Endothelial cell of umbilical vein (primary cell): ENCODE results near the gene KIF1B. TPM values are rescaled to one million over a fixed set of nuclear protein-coding genes. Genes with fewer than 3 reads are reported as not detected.

Experiments
- BruUV-seq: library from RNA; stranded (reverse); fragments of 400-500 nt; replicated peaks from 2 replicates; lab custom pipeline; 2021; lab: Mats Ljungman, UMichigan
- CTCF ChIA-PET: fragments of 300-600, 350-600 bp; sonication (Branson Sonifier 250); formaldehyde crosslinking; loops from one replicate; lab custom pipeline; 2021; ENCODE audit warnings: antibody characterized with exemption, inconsistent platforms; lab: Charles Lee
- POLR2A ChIA-PET: fragments of 300-600, 350-600 bp; sonication (Branson Sonifier 250); formaldehyde crosslinking; loops from one replicate; lab custom pipeline; 2021; ENCODE audit warnings: antibody characterized with exemption, inconsistent platforms; lab: Charles Lee
- DNase-seq: peaks from one replicate; pipeline ENCODE4 v3.0.0-alpha.2; 2011; ENCODE audit warnings: low read depth, low spot score
- FAIRE-seq: peaks from 2 replicates; lab custom pipeline; 2011; peaks lifted over from hg19 to GRCh38; lab: Jason Lieb, UNC
- H2AFZ ChIP-seq: 2 replicates; pipeline ENCODE4 v1.6.0; 2012; ENCODE audit warnings: low read depth, low read length, control low read depth, inconsistent platforms
- H3K27ac ChIP-seq: 2 replicates; pipeline ENCODE4 v1.5.1; 2011; ENCODE audit warnings: low read depth, mild to moderate bottlenecking, control low read depth, low read length, moderate library complexity; ENCODE audit not compliant: insufficient read depth
- H3K27me3 ChIP-seq, 2 experiments: 2 replicates each; pipeline versions ENCODE4 v1.6.0 to v1.6.1; 2011; ENCODE audit warnings: low read length in 2 of 2, mixed read lengths in 1 of 2; ENCODE audit not compliant: control insufficient read depth in 2 of 2, insufficient read depth in 2 of 2
- H3K36me3 ChIP-seq, 2 experiments: 2 replicates in 1 of 2; 3 replicates in 1 of 2; pipeline ENCODE4 v1.5.1; 2011; ENCODE audit warnings: low read length in 2 of 2, mild to moderate bottlenecking in 1 of 2, moderate library complexity in 1 of 2; ENCODE audit not compliant: control insufficient read depth in 2 of 2, insufficient read depth in 2 of 2; ENCODE audit errors: extremely low read depth in 1 of 2
- H3K4me1 ChIP-seq: 3 replicates; pipeline ENCODE4 v1.5.1; 2011; ENCODE audit warnings: mild to moderate bottlenecking, low read length; ENCODE audit not compliant: control insufficient read depth, insufficient read depth; ENCODE audit errors: extremely low read depth
- H3K4me2 ChIP-seq: 2 replicates; pipeline ENCODE4 v1.6.1; 2011; ENCODE audit warnings: low read length, control low read depth, mixed read lengths; ENCODE audit not compliant: insufficient read depth
- H3K4me3 ChIP-seq, 3 experiments: fragments of 200-600 bp in 1 of 3; sonication (generic), shearing (Covaris generic) in 1 of 3; replicated peaks in 1 of 3; 2 replicates each; pipeline ENCODE4 v1.5.1; 2011 to 2016; ENCODE audit warnings: control low read depth in 3 of 3, low read length in 3 of 3, mild to moderate bottlenecking in 2 of 3, inconsistent platforms in 1 of 3, low read depth in 1 of 3, moderate library complexity in 1 of 3; ENCODE audit not compliant: insufficient read depth in 1 of 3
- H3K79me2 ChIP-seq: 2 replicates; pipeline ENCODE4 v1.6.0; 2012; ENCODE audit warnings: low read length, inconsistent platforms; ENCODE audit not compliant: control insufficient read depth, insufficient read depth
- H3K9ac ChIP-seq: replicated peaks from 2 replicates; pipeline ENCODE3; 2011; ENCODE audit warnings: low read length, control low read depth; ENCODE audit not compliant: insufficient read depth; ENCODE audit errors: extremely low read depth
- H3K9me1 ChIP-seq: replicated peaks from 3 replicates; pipeline ENCODE4 v1.6.0; 2011; ENCODE audit warnings: mild to moderate bottlenecking, low read length; ENCODE audit not compliant: control insufficient read depth, insufficient read depth; ENCODE audit errors: extremely low read depth
- H3K9me3 ChIP-seq: replicated peaks from 2 replicates; pipeline ENCODE4 v1.5.1; 2012; ENCODE audit warnings: low read length, inconsistent platforms; ENCODE audit not compliant: control insufficient read depth, insufficient read depth
- H4K20me1 ChIP-seq: replicated peaks from 2 replicates; pipeline ENCODE3; 2011; ENCODE audit warnings: mild to moderate bottlenecking, low read length; ENCODE audit not compliant: control insufficient read depth, insufficient read depth; ENCODE audit errors: extremely low read depth
- CTCF ChIP-seq, 2 donors: IDR thresholded peaks; 1 replicate in 1 of 2; 2 replicates in 1 of 2; pipeline ENCODE4 v1.5.1; 2011; ENCODE audit warnings: low read length in 2 of 2, mild to moderate bottlenecking in 2 of 2, moderate library complexity in 2 of 2, control low read depth in 1 of 2, inconsistent platforms in 1 of 2, low read depth in 1 of 2; ENCODE audit not compliant: insufficient read depth in 1 of 2; ENCODE audit errors: extremely low read depth in 1 of 2
- EZH2 ChIP-seq: IDR thresholded peaks from 2 replicates; pipeline ENCODE4 v1.6.1; 2012; ENCODE audit warnings: borderline replicate concordance, low read depth, mild to moderate bottlenecking, moderate library complexity, low read length, inconsistent platforms; ENCODE audit not compliant: severe bottlenecking
- FOS ChIP-seq: IDR thresholded peaks from 2 replicates; pipeline ENCODE4 v1.6.1; 2011; ENCODE audit warnings: mild to moderate bottlenecking, low read length, moderate library complexity, borderline replicate concordance; ENCODE audit not compliant: insufficient read depth
- GATA2 ChIP-seq: IDR thresholded peaks from 2 replicates; pipeline ENCODE4 v1.7.0; 2011; ENCODE audit warnings: low read depth, mild to moderate bottlenecking, moderate library complexity, mixed read lengths, low read length; ENCODE audit not compliant: insufficient read length, insufficient read depth
- JUN ChIP-seq: IDR thresholded peaks from 2 replicates; pipeline ENCODE4 v1.6.1; 2011; ENCODE audit warnings: borderline replicate concordance, low read depth; ENCODE audit not compliant: insufficient read length, insufficient read depth
- MAX ChIP-seq: IDR thresholded peaks from 2 replicates; pipeline ENCODE4 v1.6.1; 2011; ENCODE audit not compliant: insufficient read depth, insufficient read length
- MYC ChIP-seq: IDR thresholded peaks from one replicate; pipeline ENCODE4 v1.6.1; 2011; ENCODE audit warnings: mild to moderate bottlenecking, low read depth, low read length
- POLR2A ChIP-seq: IDR thresholded peaks from 2 replicates; pipeline ENCODE4 v1.6.1; 2012; ENCODE audit warnings: low read depth, mild to moderate bottlenecking, control low read depth, low read length
- POLR2AphosphoS5 ChIP-seq: IDR thresholded peaks from 2 replicates; pipeline ENCODE4 v1.6.1; 2012; ENCODE audit warnings: low read depth, mild to moderate bottlenecking, control low read depth, low read length, moderate library complexity; ENCODE audit not compliant: insufficient read depth
- dilution Hi-C: fragments of 300-500 bp; cut with MboI; formaldehyde crosslinking; loops from one replicate; pipeline ENCODE4 v1.15.0; 2019; ENCODE audit warnings: low sequenced_read_pairs; ENCODE audit not compliant: extremely low pct_ligation_motif_present
- intact Hi-C: fragments of 100-400 bp; cut with micrococcal nuclease; formaldehyde crosslinking; loops from one replicate; pipeline ENCODE4 v1.10.0; 2022
- polyA plus RNA-seq, 4 experiments: library from polyadenylated mRNA; depleted of rRNA in 3 of 4; stranded (reverse) in 3 of 4; unstranded in 1 of 4; fragments of >200 nt; gene quantifications; 2 replicates each; pipeline versions ENCODE4 v1.2.1 to v1.2.3, GENCODE V29; 2011 to 2012; ENCODE audit warnings: missing spikeins in 1 of 4
- total RNA-seq: library from RNA; stranded (reverse); gene quantifications from 2 replicates; pipeline ENCODE4 v1.2.3, GENCODE V29; 2021

KIF1B gene
- total and polyA plus RNA-seq, 2 donors (not counting 3 experiments of a cell fraction or from before 2014, with no cell fraction given): 14.8 to 58.6 TPM

- intact Hi-C loops: no loop called here
Measured at GRCh38 chr1:10242135-10242534, 31.8 kb downstream of the KIF1B start.

GRCh38 chr1:10242811-10243210, 32.4 kb downstream of the KIF1B start:
- TF ChIP-seq MAX: no peak
- TF ChIP-seq GATA2: no peak
- TF ChIP-seq MYC: no peak
- no peak for TF ChIP-seq JUN
- no peak for TF ChIP-seq EZH2
- TF ChIP-seq CTCF (IDR thresholded peaks at IDR 0.05; ENCODE audit: extremely low read depth in 1 of 2, insufficient read depth in 1 of 2, low read depth in 1 of 2, low read length in 2 of 2): no peak
- no peak for TF ChIP-seq POLR2A
- no peak for TF ChIP-seq POLR2AphosphoS5
- no peak for TF ChIP-seq FOS
- no peak for DNase-seq
- Histone ChIP-seq H3K9ac (no peak overlapping the region), H3K9me1 (no peaks in the 10 kb centered on the region), H3K4me1 (no peaks in the 10 kb centered on the region), H3K4me2 (no peak overlapping the region), H3K27me3 (no peaks in the 10 kb centered on the region), H3K79me2 (peaks cover 59% of the 10 kb centered on the region), H2AFZ (no peak overlapping the region), H3K9me3 (no peaks in the 10 kb centered on the region), H4K20me1 (peaks cover 14% of the 10 kb centered on the region), H3K36me3 (no peaks in the 10 kb centered on the region), H3K27ac (no peak overlapping the region), H3K4me3 (no peak overlapping the region)
- POLR2A ChIA-PET: no interaction called here
- no TSS peak for BruUV-seq
- no peak for FAIRE-seq
- intact Hi-C loops (no loop called here), dilution Hi-C loops (no loop called here)
- CTCF ChIA-PET: interaction anchor here (0.6 to 1.0 kb wide), 2 partner anchors 8 to 33 kb away, joined by 3 read pairs; no protein-coding TSS in a partner anchor

More at GRCh38 chr1:10242135-10242534, 31.8 kb downstream of the KIF1B start:
- Histone ChIP-seq H3K79me2 (peaks cover 60% of the 10 kb centered on the region), H4K20me1 (peaks cover 12% of the 10 kb centered on the region), H3K4me1 (no peaks in the 10 kb centered on the region), H3K4me3 (no peak overlapping the region), H3K9ac (no peak overlapping the region), H3K27me3 (no peaks in the 10 kb centered on the region), H3K36me3 (no peaks in the 10 kb centered on the region), H3K4me2 (no peak overlapping the region), H3K27ac (no peak overlapping the region), H3K9me3 (no peaks in the 10 kb centered on the region), H2AFZ (no peak overlapping the region), H3K9me1 (no peaks in the 10 kb centered on the region)
- CTCF ChIA-PET: no interaction called here
- POLR2A ChIA-PET: no interaction called here
- BruUV-seq: no TSS peak
- dilution Hi-C loops: no loop called here
- FAIRE-seq (no peak), DNase-seq (no peak)
- TF ChIP-seq MAX (no peak), EZH2 (no peak)
